GM06990 (cell line): ENCODE results near the gene NMNAT3.

Source experiments
- DNase-seq: peaks from one replicate; pipeline ENCODE4 v3.0.0-alpha.2; 2011; ENCODE audit not compliant: insufficient read length; ENCODE audit errors: extremely low read depth
- H3K27me3 ChIP-seq: replicated peaks from 2 replicates; pipeline ENCODE4 v1.6.0; 2011; ENCODE audit warnings: low read length; ENCODE audit not compliant: control insufficient read depth, insufficient read depth
- H3K36me3 ChIP-seq: 2 replicates; pipeline ENCODE4 v1.5.1; 2011; ENCODE audit warnings: low read length; ENCODE audit not compliant: control insufficient read depth, insufficient read depth
- H3K4me3 ChIP-seq: replicated peaks from 2 replicates; pipeline ENCODE4 v1.5.1; 2011; ENCODE audit warnings: low read depth, mild to moderate bottlenecking, control low read depth, low read length
- CTCF ChIP-seq: IDR thresholded peaks from 2 replicates; pipeline ENCODE4 v1.5.1; 2011; ENCODE audit warnings: low read length, control low read depth, mild to moderate bottlenecking, inconsistent platforms; ENCODE audit not compliant: insufficient read depth, poor library complexity, severe bottlenecking

The NMNAT3 gene

GRCh38 chr3:139715166-139715565, 37.4 kb upstream of the NMNAT3 start:
- no peak for TF ChIP-seq CTCF
- no peaks in the 10 kb centered on the region for H3K36me3 ChIP-seq
- H3K27me3 ChIP-seq, result no peaks in the 10 kb centered on the region
- DNase-seq, result no peak
- no peak overlapping the region for H3K4me3 ChIP-seq

- no peak for TF ChIP-seq CTCF
- no peak for DNase-seq
- Histone ChIP-seq H3K27me3 (no peaks in the 10 kb centered on the region), H3K36me3 (no peaks in the 10 kb centered on the region), H3K4me3 (no peak overlapping the region)
These were observed 32.4 kb upstream of the NMNAT3 start for GRCh38 chr3:139710212-139710611.

GRCh38 chr3:139705631-139706030, 27.9 kb upstream of the NMNAT3 start:
- Histone ChIP-seq H3K4me3 (no peak overlapping the region), H3K36me3 (no peaks in the 10 kb centered on the region), H3K27me3 (no peaks in the 10 kb centered on the region)
- no peak for DNase-seq
- TF ChIP-seq CTCF, result no peak

- no peak for DNase-seq
- TF ChIP-seq CTCF, result no peak
- Histone ChIP-seq H3K4me3 (no peak overlapping the region), H3K27me3 (no peaks in the 10 kb centered on the region), H3K36me3 (no peaks in the 10 kb centered on the region)
These were observed 18.5 kb upstream of the NMNAT3 start for GRCh38 chr3:139696314-139696604.

GRCh38 chr3:139695426-139696313, 17.9 kb upstream of the NMNAT3 start:
- no peaks in the 10 kb centered on the region for H3K36me3 ChIP-seq
- no peak for DNase-seq
- no peak overlapping the region for H3K4me3 ChIP-seq
- TF ChIP-seq CTCF, result no peak
- H3K27me3 ChIP-seq, result no peaks in the 10 kb centered on the region
